Measurements from ENCODE around the gene MYO1D.
"Not testable (repeated sequence)": the region's sequence is repeated elsewhere in the genome, so short reads cannot be mapped to it uniquely, and the experiment has no call there.

Gene MYO1D

DNA sequence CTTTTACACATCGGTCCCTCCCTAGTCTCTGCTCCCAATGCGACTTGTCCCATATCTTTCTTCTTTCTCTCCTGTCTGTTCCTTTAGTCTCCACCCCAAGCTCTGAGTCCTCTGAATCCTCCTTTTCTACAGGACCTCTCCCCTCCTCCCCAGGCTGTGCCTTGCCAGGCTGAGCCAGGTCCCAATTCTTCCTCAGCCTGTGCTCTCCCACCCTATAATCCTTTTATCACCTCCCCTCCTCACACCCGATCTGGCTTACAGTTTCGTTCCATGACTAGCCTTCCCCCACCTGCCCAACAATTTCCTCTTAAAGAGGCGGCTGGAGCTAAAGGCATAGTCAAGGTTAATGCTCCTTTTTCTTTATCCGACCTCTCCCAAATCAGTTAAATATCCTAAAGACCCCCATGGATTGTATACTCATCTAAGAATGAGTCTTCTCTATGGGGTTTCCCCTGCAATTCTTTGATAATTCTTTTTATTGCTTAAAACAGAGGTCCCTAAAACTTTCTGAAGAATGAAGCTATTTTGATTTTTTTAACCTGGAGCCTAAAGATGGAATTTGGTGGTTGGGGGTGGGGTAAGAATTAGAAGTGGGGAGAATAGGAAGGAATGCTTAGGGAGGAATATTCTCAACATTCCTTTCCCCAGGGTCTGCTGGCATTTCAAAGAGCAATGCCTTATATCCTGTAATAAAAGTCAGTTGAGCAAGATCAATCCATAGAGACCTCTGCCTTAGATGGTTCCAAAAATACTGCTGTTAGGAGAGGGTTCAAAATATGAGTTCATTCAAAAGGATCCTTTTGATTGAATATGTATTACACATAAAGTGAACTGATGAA is 102.8 kb downstream of the MYO1D start:
- no peak for DNase-seq

DNA sequence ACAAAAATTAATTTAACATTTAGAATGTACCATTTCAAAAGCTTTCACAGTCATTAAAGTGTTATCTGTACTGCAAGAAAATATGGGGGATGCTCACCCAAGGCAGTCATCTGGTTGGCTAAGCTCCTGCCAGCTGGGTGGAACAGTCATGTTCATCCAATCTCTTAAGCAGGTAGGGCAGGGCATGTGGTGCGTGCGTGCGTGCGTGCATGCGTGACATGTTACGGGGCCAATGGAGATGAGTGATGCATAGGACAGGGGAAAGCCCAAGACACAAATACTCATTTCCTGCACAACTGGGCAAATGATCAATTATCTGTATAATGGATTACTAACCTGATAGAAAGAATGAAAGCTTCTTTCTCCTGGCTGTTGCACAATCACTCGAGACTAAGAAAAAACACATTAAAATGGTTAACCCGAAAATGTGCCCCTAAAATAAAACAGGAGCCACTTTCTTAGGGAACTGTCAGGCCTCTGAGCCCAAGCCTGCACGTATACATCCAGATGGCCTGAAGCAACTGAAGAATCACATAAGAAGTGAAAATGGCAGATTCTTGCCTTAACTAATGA is 104.4 kb downstream of the MYO1D start:
- no peak for DNase-seq

GRCh38 chr17:32771396-32771795 is 105.5 kb downstream of the MYO1D start:
- DNase-seq = no peak

- DNase-seq = no peak
Measured at GRCh38 chr17:32769846-32770245, 107.1 kb downstream of the MYO1D start.

DNA sequence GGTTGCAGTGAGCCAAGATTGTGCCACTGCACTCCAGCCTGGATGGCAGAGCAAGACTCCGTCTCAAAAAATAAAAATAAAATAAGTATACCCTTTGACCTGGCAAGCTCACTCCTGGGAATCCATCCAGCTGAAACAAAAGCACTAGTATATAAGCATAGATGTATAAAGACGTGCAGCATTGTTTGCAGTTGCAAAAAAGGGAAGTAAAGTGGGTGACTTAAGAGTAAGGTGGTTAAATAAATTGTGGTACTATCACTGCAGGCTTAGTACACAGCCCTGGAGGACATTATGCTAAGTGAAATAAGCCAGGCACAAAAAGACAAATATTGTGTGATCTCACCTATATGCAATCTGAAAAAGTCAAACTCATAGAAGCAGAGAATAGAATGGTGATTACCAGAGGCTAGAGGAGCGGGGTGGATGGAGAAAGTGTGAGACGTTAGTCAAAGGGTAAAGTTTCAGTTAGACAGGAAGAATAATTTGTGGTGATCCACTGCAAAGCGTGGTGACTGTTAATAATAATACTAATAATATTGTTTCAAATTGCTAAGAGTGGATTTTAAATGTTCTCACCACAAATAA is 113.0 kb downstream of the MYO1D start:
- DNase-seq = no peak

GRCh38 chr17:32759476-32759875 is 117.4 kb downstream of the MYO1D start:
- no peak for DNase-seq

DNA sequence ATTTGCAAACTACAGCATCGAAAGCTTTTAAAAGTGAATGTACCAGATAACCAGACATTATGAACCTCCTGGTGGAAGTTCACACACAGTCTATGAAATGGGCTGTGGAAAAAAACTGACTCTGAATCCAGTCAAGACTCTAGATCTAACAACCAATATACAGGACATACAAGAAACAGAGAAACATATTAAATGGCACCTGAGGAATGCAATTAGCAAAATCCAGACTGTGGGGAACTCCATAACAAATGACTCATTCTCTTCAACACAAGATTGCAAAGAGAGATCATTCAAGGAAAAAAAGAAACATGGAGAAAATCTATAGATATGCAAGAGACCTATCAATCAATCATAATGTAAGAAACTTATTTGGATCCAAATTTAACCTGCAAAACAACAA is 119.0 kb downstream of the MYO1D start:
- DNase-seq = no peak

- DNase-seq = no peak
Measured at GRCh38 chr17:32756696-32757095, 120.2 kb downstream of the MYO1D start.

- DNase-seq = peak in 5 of 14 donors; percentile 9 to 50 (median 19)
Measured at GRCh38 chr17:32755045-32755805, 121.7 kb downstream of the MYO1D start.

DNA sequence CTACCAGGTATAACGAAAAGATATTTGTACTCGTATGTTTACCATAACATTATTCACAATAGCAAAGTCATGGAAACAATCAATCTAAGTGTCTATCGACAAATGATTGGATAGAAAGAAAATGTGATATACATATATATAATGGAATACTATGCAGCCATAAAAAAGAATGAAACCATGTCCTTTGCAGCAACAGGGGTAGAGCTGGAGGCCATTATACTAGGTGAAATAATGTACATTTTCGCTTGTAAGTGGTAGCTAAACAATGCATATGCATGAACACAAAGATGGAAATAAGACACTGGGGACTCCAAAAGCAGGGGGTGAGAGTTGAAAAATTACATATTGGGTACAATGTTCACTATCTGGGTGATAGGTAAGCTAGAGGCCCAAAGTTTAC is 124.0 kb downstream of the MYO1D start:
- DNase-seq = no peak

- no peak for DNase-seq
Measured at GRCh38 chr17:32747856-32748255, 129.1 kb downstream of the MYO1D start.

DNA sequence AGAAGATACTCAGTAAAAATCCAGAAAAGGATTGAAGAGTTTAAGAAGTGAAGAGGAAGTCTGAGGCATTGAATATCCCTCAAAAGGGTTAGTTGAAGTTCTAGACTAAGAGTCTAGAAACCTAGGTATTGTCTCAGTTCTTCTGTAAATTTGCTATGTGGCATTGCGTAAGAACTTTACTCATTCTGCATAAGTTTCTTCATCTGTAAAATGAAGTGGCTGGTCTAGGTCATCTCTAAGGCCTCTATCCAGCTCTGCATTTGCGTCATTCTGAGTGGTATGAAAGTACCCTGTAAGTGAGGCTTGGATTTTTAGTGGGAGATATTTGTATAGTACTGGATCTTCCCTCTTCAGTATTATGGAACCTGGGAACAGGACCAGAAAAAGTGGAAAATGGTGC is 130.2 kb downstream of the MYO1D start:
- DNase-seq = no peak

- no peak for DNase-seq
Measured at GRCh38 chr17:32746280-32746679, 130.6 kb downstream of the MYO1D start.

DNA sequence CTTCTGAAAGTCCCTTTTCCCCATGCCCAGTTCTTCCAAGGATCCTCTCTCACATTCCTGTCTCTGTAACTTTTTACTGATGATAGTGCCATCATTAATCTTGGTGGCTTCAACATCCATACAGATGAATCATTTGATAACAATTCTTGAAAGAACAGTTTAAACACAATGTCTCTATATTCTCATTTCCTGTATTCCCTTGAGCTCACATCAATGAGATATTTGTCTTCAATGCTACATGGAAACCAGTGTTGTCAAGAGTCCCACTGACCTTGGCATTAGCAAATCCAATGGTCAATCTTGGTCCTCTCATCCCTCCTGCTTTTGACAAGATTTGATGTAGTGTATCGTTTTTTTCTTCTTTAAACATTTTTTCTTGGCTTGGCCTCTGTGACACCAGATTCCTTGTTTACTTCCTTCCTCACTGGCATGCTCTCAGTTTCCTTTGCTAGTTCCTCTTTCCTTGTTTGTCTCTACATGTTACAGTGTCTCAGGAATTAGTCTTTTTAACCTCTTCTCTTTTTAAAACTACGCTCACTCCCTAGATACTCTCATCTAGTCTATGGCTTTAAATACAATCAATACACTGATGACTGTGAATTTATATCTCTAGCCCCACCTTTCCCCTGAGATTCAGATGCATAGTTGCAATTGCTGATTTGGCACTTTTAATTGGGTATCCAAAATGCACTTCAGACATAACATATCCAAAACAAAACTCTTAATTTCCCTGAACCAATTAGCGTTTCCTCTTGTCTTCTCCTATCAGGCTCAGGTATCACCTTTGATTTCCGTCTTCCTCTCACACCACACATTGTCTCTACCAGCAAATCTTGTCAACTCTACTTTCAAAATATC is 134.0 kb downstream of the MYO1D start:
- no peak for DNase-seq

DNA sequence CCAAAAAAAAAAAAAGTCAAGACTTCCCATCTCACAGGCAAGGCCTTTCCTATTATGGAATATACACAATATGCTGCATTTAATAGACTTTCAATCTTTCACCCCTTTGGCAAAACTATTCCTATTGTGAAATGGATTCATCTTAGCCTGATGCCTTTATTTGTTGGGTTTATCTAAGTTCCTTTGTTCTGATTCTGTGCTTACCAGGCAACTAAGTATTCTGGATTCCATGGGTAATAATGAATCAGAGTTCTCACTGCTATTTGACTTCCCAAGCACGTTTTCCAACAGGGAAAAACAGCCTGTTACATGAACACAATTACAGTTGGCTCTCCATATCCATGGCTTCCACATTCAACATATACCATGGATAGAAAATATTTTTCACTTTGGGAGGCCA is 135.5 kb downstream of the MYO1D start:
- DNase-seq = no peak

GRCh38 chr17:32739722-32740121 is 137.2 kb downstream of the MYO1D start:
- DNase-seq = peak in 1 of 14 donors; percentile 5

DNA sequence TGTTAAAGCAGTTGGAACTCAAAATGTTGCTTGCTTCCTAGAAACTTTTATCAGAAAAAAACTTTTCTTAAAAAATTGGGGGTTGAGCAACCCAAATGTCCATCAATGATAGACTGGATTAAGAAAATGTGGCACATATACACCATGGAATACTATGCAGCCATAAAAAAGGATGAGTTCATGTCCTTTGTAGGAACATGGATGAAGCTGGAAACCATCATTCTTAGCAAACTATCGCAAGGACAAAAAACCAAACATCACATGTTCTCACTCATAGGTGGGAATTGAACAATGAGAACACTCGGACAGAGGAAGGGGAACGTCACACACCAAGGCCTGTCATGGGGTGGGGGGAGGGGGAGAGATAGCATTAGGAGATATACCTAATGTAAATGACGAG is 137.8 kb downstream of the MYO1D start:
- DNase-seq = not testable (repeated sequence)

DNA sequence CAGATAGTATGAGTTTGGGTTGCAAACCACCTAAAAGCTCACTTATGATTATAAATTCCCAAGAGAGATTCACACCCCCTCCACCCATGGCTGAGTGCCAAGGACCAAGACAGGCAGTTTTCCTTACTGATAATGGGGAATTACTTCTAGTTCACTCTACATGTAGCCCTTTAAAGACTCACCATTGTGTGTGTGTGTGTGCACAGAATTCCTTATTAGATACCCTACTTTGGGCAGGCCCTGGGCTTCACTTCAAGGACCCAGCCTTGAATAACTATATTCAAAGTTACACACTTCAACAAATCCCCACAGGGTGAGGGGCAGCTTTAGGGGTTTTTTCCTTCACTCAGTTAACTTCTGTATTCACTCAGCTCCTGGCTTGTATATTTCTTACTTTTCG is 143.5 kb downstream of the MYO1D start:
- no peak for DNase-seq

DNA sequence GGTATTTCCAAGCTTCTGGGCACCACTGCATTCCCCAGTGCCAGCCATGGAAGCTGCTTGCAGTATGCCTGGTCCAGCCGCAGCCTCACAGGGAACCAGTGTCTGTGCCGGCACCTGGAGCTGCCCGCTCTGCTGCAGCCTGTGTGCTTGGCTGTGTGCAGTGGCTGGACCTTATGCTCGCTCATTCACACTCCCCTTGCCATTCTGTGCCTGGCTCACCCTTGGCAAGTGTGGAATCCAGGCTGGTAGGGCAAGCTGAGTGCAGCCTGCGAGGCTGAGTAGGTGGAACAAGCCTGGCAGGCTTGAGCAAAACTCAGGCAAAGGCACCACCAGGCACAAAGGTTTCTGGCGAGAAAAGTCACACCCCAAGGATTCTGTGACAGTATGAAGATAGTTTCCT is 144.0 kb downstream of the MYO1D start:
- no peak for DNase-seq

DNA sequence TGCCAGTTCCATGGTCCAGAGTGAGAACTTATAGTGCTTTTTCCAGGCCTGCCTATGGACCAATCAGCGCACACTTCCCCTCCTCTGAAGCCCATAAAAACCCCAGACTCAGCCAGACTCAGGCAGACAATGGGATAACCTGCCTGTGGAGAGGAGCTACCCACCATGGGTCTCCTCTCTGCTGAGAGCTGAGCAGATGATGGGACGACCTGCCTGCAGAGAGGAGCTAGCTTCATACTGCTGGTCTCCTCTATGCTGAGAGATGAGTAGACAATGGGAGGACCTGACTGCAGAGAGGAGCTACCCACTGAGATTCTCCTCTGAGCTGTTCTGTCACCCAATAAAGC is 144.7 kb downstream of the MYO1D start:
- no peak for DNase-seq

DNA sequence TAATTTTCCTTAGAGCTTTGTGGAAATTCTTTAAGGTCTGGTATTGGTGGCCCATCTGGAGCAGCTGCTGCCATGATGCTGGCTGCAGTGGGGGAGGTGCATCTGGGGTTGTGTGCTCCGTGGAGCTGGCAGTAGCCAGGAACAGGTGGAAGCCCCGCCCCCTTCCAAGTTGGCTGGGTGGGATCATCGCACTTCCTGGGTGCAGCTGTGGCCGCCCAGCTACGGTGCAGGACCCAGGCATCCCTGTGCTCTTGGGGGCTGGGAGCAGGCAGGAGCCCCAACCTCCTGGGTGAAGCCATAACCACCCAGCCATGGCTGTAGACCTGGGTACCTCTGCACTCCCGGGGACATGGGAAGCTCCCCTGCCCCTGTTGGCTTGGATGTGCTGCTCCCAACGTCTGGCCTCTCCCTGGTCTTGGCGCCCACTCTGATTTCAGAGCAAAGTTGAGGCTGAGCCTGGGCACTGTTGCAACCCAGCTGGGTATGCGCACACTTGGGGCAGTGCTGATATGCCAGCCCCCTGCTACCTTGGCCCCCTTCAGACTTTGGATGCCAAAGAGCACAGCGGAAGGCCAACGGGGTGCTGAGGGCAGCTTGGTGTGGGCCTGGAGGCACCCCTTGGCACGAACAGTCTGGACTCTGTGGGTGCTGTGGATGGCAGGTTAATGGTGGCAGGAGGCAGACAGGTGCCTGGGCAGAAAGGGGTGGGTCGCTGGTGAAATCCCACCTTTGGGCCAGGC is 145.2 kb downstream of the MYO1D start:
- DNase-seq = no peak

DNA sequence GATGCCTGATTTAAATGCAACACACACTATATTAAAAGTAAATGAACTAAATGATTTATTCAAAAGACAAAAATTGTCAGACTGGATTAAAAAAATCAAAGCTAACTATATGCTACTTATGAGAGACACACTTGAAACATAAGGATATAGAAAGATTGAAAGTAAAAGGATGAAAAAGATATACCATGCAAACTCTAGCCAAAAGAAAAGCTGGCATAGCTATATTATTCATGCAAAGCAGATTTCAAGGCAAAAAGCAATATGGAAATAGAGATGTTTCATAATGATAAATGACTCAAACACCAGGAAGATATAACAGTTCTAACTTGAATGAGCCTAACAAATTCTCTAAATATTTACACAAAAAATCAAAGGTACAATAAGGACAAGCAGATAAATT is 149.2 kb downstream of the MYO1D start:
- no peak for DNase-seq
